Transverse colon (tissue), 4 donors: ENCODE results near the gene SLC6A9.

Source experiments
- POLR2AphosphoS5 ChIP-seq, 3 donors: sonication (generic); formaldehyde crosslinking; IDR thresholded peaks; one replicate each; pipeline ENCODE4 v1.6.1; 2016; ENCODE audit warnings: antibody characterized with exemption in 3 of 3
- TF ChIP-seq, protein P1 (sequence below), 5 experiments: fragments of 200-600 bp in 3 of 5; fragments of 450-650 bp in 2 of 5; sonication (generic) in 3 of 5; IDR thresholded peaks; 1 replicate in 2 of 5; 2 replicates in 3 of 5; pipeline ENCODE4 v1.5.1; 2016 to 2017; ENCODE audit warnings: antibody characterized with exemption in 5 of 5, inconsistent platforms in 3 of 5, mild to moderate bottlenecking in 2 of 5, moderate library complexity in 1 of 5

DNA sequence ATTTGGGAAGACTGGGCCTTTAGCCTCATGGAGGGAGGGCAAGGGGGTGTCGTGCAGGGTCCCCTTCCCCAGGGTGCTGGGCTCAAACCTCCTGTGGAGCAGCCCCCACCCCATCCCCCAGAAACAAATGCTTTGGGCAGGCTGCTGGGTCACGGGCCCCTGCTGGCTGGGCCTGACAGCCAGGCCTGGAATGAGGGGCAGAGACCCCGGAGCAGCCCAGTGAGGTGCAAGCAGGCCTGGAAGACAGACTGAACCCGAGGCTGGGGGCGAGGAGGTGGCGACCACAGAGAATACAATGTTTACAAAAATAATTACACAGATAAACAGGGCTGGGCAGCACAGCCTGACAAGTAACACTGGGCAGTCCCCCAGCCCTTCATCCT is 34.5 kb downstream of the SLC6A9 start:
- TF ChIP-seq POLR2AphosphoS5 (IDR thresholded peaks at IDR 0.05): no peak
- TF ChIP-seq, protein P1, sequence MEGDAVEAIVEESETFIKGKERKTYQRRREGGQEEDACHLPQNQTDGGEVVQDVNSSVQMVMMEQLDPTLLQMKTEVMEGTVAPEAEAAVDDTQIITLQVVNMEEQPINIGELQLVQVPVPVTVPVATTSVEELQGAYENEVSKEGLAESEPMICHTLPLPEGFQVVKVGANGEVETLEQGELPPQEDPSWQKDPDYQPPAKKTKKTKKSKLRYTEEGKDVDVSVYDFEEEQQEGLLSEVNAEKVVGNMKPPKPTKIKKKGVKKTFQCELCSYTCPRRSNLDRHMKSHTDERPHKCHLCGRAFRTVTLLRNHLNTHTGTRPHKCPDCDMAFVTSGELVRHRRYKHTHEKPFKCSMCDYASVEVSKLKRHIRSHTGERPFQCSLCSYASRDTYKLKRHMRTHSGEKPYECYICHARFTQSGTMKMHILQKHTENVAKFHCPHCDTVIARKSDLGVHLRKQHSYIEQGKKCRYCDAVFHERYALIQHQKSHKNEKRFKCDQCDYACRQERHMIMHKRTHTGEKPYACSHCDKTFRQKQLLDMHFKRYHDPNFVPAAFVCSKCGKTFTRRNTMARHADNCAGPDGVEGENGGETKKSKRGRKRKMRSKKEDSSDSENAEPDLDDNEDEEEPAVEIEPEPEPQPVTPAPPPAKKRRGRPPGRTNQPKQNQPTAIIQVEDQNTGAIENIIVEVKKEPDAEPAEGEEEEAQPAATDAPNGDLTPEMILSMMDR (IDR thresholded peaks at IDR 0.05): no peak
